ENCODE results near the gene SUSD3. TPM values are rescaled to one million over a fixed set of nuclear protein-coding genes. Genes with fewer than 3 reads are reported as not detected.

SUSD3 gene
- total and polyA plus RNA-seq, 2 of the 4 experiments (the other 2 are of a cell fraction) = 0.54 to 1.5 TPM

DNA sequence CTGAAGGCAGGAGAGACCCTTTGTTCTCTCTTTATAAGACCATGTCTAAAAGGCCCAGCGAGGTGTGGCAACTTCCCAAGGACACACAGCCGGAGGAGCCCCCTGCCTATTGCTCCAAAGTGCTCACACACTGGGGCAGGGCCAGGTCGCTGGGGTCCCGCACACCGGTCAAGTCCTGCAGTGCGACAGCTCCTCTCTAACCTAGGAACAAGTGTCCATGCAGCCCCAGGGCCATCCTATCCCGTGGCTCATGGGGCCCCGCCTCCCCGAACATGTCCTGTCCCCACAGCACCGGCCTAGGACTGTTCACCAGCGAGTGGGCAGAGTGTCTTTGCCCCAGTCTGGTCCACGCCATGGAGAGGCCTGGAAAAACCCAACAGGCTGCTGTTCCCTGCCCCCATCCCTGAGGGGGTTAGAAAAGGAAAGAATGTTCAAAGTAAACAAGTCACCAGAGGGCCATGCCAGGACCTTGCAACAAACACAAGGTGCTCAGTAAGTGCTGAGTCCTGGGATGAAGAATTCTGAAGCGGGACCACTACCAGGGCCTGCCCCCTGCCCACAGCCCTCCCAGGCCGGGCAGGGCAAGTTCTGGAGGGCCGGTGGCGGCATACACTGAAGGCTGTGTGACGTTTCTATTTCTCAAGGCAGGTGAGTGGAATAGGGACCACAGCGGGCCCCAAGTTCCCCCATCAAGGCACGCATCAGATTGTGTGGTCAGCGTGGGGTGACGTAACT, 74.6 kb downstream of the SUSD3 start:
- Histone ChIP-seq H3K27ac (ENCODE audit: insufficient read depth, low read length) (peak overlapping the region; percentile 84), H4K91ac (ENCODE audit: insufficient read depth, low read depth, low read length) (peak overlapping the region; percentile 88), H4K8ac (ENCODE audit: low read depth in 2 of 2, low read length in 2 of 2) (peak overlapping the region; percentile 36 to 62; a peak in 3 of 4 replicates), H3K36me3 (ENCODE audit: control insufficient read depth, insufficient read depth, low read length) (no peaks in the 10 kb centered on the region), H3K18ac (ENCODE audit: low read depth, low read length) (peak overlapping the region; percentile 55), H4K20me1 (ENCODE audit: insufficient read depth, low read length) (peaks cover 10% of the 10 kb centered on the region; the same call in 1 of the 2 replicates), H3K27me3 (ENCODE audit: control insufficient read depth, insufficient read depth, low read length) (no peaks in the 10 kb centered on the region), H3K4me3 (ENCODE audit: insufficient read depth, low read depth, low read length) (peak overlapping the region; percentile 82), H4K5ac (ENCODE audit: low read depth, low read length) (peak overlapping the region; percentile 33), H2AK9ac (replicated peaks; ENCODE audit: low read depth, low read length, poor library complexity) (peak overlapping the region; percentile 97), H2BK5ac (ENCODE audit: low read depth, low read length, poor library complexity, severe bottlenecking) (peak overlapping the region; percentile 67), H2BK20ac (ENCODE audit: low read depth, low read length) (peak overlapping the region; percentile 64; the same call in 1 of the 2 replicates), H2BK15ac (ENCODE audit: low read depth, low read length) (peak overlapping the region; percentile 79; the same call in 2 of the 3 replicates), H3K56ac (ENCODE audit: extremely low read depth, insufficient read depth, low read length) (peak overlapping the region; percentile 43; the same call in 1 of the 2 replicates), H3K23ac (ENCODE audit: low read depth, low read length) (peak overlapping the region; percentile 88), H3K9ac (ENCODE audit: low read depth, low read length) (peak overlapping the region; percentile 81), H3K79me1 (ENCODE audit: low read depth in 1 of 2, low read length in 2 of 2) (peaks cover 21 to 48% of the 10 kb centered on the region in 2 experiments), H3K4ac (ENCODE audit: low read depth, low read length) (peak overlapping the region; percentile 90), H2AFZ (replicated peaks; ENCODE audit: low read length, poor library complexity) (peak overlapping the region; percentile 96), H2AK5ac (ENCODE audit: low read depth, low read length) (peak overlapping the region; percentile 93), H3K9me1 (ENCODE audit: insufficient read depth, low read length) (peaks cover 10% of the 10 kb centered on the region; the same call in 1 of the 2 replicates), H3K14ac (replicated peaks; ENCODE audit: low read depth, low read length) (peak overlapping the region; percentile 53), H3K4me1 (ENCODE audit: control insufficient read depth, insufficient read depth, low read length) (peaks cover 30% of the 10 kb centered on the region), H2BK120ac (ENCODE audit: low read depth, low read length) (peak overlapping the region; percentile 74), H3K9me3 (ENCODE audit: control insufficient read depth, insufficient read depth, low read length) (no peaks in the 10 kb centered on the region), H3K4me2 (ENCODE audit: low read depth, low read length) (peak overlapping the region; percentile 84)
- ChIA-PET POLR2A (ENCODE audit: unreplicated experiment) (no interaction called here), CTCF (interaction anchor here (0.9 kb wide), 1 partner anchor 24 kb away, joined by 3 read pairs; no protein-coding TSS in a partner anchor)
- ATAC-seq (ENCODE audit: low read depth) (peak; percentile 22), DNase-seq (peak; percentile 94)
- in situ Hi-C loops (cut with MboI; ENCODE audit: low sequenced_read_pairs) = no loop called here
- TF ChIP-seq MAFK (IDR thresholded peaks at IDR 0.05; ENCODE audit: low read depth, low read length) (no peak), CHD1 (IDR thresholded peaks at IDR 0.05; ENCODE audit: low read depth, low read length) (no peak), CEBPB (IDR thresholded peaks at IDR 0.05; ENCODE audit: low read depth, low read length) (peak; percentile 86; the same call in 1 of the 2 replicates), BHLHE40 (IDR thresholded peaks at IDR 0.05; ENCODE audit: low read depth, low read length) (no peak; the same call in 1 of the 2 replicates), SMC3 (IDR thresholded peaks at IDR 0.05; ENCODE audit: low read depth, low read length) (no peak), FOS (IDR thresholded peaks at IDR 0.05; ENCODE audit: low read depth, low read length) (peak; percentile 54; the same call in 1 of the 2 replicates), RCOR1 (IDR thresholded peaks at IDR 0.05; ENCODE audit: insufficient replicate concordance, low read length) (no peak), MXI1 (IDR thresholded peaks at IDR 0.05; ENCODE audit: borderline replicate concordance, low read depth, low read length) (no peak)
- TF ChIP-seq, protein P1, sequence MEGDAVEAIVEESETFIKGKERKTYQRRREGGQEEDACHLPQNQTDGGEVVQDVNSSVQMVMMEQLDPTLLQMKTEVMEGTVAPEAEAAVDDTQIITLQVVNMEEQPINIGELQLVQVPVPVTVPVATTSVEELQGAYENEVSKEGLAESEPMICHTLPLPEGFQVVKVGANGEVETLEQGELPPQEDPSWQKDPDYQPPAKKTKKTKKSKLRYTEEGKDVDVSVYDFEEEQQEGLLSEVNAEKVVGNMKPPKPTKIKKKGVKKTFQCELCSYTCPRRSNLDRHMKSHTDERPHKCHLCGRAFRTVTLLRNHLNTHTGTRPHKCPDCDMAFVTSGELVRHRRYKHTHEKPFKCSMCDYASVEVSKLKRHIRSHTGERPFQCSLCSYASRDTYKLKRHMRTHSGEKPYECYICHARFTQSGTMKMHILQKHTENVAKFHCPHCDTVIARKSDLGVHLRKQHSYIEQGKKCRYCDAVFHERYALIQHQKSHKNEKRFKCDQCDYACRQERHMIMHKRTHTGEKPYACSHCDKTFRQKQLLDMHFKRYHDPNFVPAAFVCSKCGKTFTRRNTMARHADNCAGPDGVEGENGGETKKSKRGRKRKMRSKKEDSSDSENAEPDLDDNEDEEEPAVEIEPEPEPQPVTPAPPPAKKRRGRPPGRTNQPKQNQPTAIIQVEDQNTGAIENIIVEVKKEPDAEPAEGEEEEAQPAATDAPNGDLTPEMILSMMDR (conservative IDR thresholded peaks at IDR 0.05; ENCODE audit: low read depth, low read length) = no peak
- TF ChIP-seq, protein P2, sequence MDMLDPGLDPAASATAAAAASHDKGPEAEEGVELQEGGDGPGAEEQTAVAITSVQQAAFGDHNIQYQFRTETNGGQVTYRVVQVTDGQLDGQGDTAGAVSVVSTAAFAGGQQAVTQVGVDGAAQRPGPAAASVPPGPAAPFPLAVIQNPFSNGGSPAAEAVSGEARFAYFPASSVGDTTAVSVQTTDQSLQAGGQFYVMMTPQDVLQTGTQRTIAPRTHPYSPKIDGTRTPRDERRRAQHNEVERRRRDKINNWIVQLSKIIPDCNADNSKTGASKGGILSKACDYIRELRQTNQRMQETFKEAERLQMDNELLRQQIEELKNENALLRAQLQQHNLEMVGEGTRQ (IDR thresholded peaks at IDR 0.05; ENCODE audit: low read depth, low read length) = no peak
- TF ChIP-seq, protein P3, sequence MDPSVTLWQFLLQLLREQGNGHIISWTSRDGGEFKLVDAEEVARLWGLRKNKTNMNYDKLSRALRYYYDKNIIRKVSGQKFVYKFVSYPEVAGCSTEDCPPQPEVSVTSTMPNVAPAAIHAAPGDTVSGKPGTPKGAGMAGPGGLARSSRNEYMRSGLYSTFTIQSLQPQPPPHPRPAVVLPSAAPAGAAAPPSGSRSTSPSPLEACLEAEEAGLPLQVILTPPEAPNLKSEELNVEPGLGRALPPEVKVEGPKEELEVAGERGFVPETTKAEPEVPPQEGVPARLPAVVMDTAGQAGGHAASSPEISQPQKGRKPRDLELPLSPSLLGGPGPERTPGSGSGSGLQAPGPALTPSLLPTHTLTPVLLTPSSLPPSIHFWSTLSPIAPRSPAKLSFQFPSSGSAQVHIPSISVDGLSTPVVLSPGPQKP (IDR thresholded peaks at IDR 0.05; ENCODE audit: borderline replicate concordance, low read depth, low read length) = no peak
- dilution Hi-C loops (cut with HindIII; ENCODE audit: low sequenced_read_pairs, unreplicated experiment) = no loop called here
- intact Hi-C loops (cut with micrococcal nuclease) = loop anchor here (10.0 kb wide), 1 partner anchor 322 kb away; the partner anchor contains the start of genes FAM120A and FAM120AOS
- WGBS, 2 experiments (ENCODE audit: extremely low coverage in 2 of 2, insufficient read length in 1 of 2) = 12% methylated on average over 8 of the region's 21 CpGs; no CpG with 5 or more reads in 1 of the 2 experiments
- BruUV-seq (replicated peaks) = no TSS peak
